RKO (cell line): ENCODE measurements around the gene MRPL51.

Experiments used
- DNase-seq: peaks from one replicate; pipeline ENCODE4 v3.0.0-alpha.2; 2016; ENCODE audit warnings: low spot score

The MRPL51 gene

DNA sequence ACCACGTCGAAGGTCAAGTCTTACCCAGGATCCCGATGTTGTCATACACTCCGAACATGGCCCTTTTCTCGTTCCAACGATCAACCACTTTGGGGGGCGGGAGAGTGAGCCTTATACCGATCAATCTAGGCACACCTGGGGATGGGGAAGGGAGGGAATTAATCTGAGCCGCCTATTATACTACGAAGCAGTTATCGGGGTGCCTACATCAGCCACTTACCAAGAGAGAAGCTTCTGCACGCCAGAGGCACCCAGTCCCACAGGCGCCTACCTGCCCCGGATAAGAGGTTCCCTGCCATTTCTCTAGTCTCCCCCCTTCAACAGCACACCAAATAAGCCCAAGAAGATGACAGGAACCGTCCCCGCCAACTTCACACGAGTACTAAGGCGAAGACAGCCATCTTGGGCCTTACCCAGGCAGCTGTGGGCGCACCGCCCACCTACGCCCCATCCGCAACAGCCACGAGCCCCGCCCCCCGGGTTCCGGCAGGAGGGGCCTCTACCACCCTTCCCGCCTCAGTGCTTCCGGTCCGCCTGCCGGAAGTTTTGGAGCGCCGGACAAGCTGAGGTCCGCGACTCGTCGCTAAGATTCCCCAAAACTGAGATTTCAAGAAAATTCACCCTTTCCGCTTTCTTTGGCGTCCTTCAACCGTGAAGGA lies at the start of gene MRPL51:
TSS of gene MRPL51 (minus strand) at position 425 of the 659 bp plus-strand sequence. CDS start at position 299, 126 bp downstream.
- peak; percentile 95 for DNase-seq

DNA sequence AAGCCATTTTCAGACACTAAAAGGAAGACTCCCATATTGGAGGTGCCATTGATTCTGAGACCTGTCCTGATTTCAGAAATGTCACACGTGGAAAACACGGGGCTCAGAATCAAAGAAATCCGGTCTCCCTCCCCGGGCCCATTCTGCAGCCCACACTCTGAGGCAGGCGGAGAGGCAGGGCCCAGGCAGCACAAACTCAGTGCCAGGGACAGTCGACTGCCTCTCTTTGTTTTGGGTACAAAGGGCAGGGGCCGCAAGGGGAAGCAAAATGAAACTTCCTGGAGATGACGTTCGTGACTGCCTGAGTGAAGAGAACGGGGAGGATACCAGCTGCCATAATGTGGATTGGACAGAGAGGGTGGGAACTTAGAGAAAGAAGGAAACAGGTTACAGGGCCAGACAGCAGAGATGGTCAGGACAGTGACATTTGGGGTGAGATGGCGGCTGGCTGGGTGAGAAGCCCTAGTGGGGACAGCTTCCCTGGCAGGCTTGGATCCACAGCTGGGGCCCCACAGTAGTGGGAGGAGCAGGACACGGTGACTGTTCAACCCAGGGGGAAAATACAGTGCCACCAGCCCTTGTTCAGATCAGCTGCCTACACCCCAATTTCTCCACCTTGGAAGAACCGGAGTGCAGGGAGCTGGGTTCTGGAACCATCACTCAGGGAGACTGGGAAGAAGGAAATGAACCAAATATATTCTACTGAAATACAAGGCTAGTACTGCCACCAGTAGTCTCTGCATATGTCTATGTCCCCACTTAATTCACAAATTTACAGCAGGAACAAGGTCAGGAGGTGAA lies 49.3 kb upstream of the MRPL51 start:
- DNase-seq, result no peak

DNA sequence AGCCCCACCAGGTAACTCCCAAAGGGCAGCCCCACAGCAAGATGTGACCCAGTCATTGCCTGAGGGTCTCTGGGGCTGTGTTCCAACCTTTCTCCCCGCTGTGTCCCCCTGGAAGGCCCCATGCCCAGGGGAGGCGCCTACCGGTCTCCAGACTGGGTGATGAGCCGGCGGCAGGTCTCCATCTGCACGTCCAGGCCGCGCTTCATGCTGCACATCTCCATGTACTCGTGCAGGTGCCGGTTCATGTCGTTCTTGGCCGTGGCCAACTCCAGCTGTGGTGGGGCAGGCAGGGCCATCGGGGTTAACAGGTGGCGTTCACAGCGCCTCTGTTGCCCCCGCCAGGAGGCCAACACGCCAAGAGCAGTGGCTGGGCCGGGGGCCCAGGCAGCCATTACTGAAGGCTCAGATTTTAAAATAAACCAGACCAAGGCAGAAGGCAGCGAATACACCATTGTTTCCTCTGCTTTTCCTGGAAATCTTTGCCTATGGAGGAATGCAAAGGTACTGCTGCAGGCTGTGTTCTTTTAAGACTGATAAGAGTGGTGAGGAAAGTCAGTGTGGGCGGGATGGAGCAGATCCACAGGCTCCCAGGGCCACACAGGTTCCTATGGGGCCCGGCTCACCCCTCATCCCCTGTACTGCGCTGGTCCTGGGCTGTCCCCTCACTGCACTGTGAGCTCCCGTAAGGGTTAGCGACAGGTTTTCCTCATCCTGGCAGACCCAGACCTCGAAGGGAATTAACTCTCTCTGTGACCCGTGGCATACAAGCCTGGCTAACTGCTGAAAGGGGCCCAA lies 48.5 kb upstream of the MRPL51 start:
- no peak for DNase-seq

DNA sequence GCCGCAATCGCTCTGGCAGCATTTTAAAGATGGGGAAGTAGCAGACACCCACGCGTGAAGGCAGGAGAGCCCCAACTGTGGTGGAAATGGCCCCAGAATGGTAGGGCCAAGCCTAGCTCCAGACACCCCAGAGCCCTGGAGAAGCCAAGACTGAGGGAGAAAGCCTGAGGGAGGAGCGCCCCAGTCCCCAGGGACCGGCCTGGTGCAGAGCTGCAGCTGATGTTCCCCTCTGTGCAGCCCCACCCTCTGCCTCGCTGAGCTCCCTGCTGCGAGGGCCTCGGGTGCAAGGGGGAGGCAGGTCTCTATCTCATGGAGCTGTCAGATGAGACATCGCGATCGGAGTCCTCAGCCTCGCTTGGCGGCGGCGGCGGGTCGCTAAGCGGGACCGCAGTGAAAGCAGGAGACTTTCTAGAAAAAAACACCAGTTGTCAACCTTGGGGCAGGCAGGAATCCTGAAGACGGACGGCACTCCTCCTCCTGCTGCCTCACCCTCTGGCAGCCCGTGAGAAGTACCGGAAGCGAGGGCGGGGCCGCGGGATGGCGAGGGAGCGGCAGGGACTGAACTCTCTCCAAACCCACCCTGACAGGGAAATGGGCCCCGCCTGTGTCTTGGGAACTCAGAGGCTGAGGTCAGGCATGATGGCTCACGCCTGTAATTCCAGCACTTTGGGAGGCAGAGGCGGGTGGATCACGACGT lies 47.3 kb upstream of the MRPL51 start:
- DNase-seq, result no peak

DNA sequence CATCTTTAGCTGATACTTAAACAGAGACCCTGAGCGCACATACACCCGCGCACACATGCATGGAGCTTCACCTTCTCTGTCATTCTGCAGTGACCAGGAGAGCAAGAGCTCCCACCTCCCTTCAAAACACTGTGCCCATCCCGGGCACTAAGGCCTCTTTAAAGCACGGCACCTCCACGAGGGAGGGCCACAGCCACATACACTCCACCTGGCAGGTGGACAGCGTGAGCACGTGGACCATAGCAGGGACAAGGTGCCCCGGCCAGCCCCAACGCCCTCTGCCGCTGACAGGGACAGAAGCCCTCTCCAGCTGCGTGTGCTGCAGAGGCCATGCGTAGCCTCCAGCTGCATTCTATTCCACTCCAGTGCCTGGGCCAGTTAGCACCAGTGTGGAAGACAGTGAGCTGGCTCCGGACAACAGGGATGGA lies 46.7 kb upstream of the MRPL51 start:
- DNase-seq, result no peak

DNA sequence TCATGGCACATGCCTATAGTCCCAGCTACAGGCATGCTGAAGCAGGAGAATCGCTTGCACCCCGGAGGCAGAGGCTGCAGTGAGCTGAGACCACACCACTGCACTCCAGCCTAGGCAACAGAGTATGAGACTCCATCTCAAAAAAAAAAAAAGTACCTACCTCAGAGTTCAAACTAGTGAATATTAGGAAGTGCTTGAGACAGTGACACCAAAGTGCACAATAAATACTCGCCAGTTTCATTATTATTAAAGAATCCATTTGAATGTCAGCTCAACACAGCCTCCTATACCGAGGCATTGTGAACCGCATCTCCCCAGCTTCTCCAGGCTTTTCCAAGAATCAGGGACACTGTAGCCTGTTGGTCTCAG lies 46.2 kb upstream of the MRPL51 start:
- DNase-seq, result no peak

DNA sequence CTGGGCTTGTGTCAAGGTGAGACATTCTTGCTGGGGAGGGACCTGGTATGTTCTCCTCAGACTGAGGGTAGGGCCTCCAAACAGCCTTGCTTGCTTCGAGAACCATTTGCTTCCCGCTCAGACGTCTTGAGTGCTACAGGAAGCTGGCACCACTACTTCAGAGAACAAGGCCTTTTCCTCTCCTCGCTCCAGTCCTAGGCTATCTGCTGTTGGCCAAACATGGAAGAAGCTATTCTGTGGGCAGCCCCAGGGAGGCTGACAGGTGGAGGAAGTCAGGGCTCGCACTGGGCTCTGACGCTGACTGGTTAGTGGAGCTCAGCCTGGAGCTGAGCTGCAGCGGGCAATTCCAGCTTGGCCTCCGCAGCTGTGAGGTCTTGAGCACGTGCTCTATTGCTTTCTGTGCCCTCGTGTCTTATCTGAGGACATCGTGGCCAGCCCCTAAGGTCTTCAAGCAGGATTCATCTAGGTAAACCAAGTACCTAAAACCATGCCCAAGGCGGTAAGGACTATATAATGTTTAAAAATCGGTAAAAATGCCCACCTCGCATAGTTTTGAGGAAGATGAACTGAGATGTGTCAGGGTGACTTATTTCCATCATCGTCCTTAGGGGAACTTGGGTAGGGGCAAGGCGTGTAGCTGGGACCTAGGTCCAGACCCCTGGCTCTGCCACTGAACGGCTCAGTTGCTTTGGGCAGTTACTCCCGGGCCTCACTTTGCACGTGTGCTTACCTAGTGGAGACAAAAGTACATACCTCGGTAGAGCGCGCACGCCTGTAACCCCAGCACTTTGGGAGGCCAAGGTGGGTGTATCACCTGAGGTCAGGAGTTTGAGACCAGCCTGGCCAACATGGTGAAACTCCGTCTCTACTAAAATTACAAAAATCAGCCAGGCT lies 45.6 kb upstream of the MRPL51 start:
- DNase-seq, result peak; percentile 49

DNA sequence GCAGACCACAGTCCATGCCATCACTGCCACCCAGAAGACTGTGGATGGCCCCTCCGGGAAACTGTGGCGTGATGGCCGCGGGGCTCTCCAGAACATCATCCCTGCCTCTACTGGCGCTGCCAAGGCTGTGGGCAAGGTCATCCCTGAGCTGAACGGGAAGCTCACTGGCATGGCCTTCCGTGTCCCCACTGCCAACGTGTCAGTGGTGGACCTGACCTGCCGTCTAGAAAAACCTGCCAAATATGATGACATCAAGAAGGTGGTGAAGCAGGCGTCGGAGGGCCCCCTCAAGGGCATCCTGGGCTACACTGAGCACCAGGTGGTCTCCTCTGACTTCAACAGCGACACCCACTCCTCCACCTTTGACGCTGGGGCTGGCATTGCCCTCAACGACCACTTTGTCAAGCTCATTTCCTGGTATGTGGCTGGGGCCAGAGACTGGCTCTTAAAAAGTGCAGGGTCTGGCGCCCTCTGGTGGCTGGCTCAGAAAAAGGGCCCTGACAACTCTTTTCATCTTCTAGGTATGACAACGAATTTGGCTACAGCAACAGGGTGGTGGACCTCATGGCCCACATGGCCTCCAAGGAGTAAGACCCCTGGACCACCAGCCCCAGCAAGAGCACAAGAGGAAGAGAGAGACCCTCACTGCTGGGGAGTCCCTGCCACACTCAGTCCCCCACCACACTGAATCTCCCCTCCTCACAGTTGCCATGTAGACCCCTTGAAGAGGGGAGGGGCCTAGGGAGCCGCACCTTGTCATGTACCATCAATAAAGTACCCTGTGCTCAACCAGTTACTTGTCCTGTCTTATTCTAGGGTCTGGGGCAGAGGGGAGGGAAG lies 44.7 kb upstream of the MRPL51 start:
- peak; percentile 85 for DNase-seq

DNA sequence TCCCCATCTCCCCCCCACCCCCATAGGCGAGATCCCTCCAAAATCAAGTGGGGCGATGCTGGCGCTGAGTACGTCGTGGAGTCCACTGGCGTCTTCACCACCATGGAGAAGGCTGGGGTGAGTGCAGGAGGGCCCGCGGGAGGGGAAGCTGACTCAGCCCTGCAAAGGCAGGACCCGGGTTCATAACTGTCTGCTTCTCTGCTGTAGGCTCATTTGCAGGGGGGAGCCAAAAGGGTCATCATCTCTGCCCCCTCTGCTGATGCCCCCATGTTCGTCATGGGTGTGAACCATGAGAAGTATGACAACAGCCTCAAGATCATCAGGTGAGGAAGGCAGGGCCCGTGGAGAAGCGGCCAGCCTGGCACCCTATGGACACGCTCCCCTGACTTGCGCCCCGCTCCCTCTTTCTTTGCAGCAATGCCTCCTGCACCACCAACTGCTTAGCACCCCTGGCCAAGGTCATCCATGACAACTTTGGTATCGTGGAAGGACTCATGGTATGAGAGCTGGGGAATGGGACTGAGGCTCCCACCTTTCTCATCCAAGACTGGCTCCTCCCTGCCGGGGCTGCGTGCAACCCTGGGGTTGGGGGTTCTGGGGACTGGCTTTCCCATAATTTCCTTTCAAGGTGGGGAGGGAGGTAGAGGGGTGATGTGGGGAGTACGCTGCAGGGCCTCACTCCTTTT lies 44.0 kb upstream of the MRPL51 start:
- DNase-seq, result peak; percentile 33

DNA sequence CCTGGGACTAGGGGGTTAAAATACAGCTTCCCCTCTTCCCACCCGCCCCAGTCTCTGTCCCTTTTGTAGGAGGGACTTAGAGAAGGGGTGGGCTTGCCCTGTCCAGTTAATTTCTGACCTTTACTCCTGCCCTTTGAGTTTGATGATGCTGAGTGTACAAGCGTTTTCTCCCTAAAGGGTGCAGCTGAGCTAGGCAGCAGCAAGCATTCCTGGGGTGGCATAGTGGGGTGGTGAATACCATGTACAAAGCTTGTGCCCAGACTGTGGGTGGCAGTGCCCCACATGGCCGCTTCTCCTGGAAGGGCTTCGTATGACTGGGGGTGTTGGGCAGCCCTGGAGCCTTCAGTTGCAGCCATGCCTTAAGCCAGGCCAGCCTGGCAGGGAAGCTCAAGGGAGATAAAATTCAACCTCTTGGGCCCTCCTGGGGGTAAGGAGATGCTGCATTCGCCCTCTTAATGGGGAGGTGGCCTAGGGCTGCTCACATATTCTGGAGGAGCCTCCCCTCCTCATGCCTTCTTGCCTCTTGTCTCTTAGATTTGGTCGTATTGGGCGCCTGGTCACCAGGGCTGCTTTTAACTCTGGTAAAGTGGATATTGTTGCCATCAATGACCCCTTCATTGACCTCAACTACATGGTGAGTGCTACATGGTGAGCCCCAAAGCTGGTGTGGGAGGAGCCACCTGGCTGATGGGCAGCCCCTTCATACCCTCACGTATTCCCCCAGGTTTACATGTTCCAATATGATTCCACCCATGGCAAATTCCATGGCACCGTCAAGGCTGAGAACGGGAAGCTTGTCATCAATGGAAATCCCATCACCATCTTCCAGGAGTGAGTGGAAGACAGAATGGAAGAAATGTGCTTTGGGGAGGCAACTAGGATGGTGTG lies 43.1 kb upstream of the MRPL51 start:
- no peak for DNase-seq

DNA sequence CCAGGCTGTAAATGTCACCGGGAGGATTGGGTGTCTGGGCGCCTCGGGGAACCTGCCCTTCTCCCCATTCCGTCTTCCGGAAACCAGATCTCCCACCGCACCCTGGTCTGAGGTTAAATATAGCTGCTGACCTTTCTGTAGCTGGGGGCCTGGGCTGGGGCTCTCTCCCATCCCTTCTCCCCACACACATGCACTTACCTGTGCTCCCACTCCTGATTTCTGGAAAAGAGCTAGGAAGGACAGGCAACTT lies 42.6 kb upstream of the MRPL51 start:
- no peak for DNase-seq

DNA sequence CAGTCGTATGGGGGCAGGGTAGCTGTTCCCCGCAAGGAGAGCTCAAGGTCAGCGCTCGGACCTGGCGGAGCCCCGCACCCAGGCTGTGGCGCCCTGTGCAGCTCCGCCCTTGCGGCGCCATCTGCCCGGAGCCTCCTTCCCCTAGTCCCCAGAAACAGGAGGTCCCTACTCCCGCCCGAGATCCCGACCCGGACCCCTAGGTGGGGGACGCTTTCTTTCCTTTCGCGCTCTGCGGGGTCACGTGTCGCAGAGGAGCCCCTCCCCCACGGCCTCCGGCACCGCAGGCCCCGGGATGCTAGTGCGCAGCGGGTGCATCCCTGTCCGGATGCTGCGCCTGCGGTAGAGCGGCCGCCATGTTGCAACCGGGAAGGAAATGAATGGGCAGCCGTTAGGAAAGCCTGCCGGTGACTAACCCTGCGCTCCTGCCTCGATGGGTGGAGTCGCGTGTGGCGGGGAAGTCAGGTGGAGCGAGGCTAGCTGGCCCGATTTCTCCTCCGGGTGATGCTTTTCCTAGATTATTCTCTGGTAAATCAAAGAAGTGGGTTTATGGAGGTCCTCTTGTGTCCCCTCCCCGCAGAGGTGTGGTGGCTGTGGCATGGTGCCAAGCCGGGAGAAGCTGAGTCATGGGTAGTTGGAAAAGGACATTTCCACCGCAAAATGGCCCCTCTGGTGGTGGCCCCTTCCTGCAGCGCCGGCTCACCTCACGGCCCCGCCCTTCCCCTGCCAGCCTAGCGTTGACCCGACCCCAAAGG lies 42.1 kb upstream of the MRPL51 start:
- DNase-seq, result peak; percentile 86

DNA sequence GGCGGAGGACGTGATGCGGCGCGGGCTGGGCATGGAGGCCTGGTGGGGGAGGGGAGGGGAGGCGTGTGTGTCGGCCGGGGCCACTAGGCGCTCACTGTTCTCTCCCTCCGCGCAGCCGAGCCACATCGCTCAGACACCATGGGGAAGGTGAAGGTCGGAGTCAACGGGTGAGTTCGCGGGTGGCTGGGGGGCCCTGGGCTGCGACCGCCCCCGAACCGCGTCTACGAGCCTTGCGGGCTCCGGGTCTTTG lies 41.6 kb upstream of the MRPL51 start:
- no peak for DNase-seq

DNA sequence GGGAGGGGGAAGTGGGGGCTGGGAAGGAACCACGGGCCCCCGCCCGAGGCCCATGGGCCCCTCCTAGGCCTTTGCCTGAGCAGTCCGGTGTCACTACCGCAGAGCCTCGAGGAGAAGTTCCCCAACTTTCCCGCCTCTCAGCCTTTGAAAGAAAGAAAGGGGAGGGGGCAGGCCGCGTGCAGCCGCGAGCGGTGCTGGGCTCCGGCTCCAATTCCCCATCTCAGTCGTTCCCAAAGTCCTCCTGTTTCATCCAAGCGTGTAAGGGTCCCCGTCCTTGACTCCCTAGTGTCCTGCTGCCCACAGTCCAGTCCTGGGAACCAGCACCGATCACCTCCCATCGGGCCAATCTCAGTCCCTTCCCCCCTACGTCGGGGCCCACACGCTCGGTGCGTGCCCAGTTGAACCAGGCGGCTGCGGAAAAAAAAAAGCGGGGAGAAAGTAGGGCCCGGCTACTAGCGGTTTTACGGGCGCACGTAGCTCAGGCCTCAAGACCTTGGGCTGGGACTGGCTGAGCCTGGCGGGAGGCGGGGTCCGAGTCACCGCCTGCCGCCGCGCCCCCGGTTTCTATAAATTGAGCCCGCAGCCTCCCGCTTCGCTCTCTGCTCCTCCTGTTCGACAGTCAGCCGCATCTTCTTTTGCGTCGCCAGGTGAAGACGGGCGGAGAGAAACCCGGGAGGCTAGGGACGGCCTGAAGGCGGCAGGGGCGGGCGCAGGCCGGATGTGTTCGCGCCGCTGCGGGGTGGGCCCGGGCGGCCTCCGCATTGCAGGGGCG lies 41.0 kb upstream of the MRPL51 start, which contains the start of gene GAPDH:
TSS of gene GAPDH (plus strand) at position 595 of the 772 bp plus-strand sequence. CDS start 316 bp downstream, outside the sequence.
- DNase-seq, result peak; percentile 98

DNA sequence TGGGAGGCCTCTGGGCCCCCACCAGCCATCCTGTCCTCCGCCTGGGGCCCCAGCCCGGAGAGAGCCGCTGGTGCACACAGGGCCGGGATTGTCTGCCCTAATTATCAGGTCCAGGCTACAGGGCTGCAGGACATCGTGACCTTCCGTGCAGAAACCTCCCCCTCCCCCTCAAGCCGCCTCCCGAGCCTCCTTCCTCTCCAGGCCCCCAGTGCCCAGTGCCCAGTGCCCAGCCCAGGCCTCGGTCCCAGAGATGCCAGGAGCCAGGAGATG lies 40.5 kb upstream of the MRPL51 start:
- no peak for DNase-seq

DNA sequence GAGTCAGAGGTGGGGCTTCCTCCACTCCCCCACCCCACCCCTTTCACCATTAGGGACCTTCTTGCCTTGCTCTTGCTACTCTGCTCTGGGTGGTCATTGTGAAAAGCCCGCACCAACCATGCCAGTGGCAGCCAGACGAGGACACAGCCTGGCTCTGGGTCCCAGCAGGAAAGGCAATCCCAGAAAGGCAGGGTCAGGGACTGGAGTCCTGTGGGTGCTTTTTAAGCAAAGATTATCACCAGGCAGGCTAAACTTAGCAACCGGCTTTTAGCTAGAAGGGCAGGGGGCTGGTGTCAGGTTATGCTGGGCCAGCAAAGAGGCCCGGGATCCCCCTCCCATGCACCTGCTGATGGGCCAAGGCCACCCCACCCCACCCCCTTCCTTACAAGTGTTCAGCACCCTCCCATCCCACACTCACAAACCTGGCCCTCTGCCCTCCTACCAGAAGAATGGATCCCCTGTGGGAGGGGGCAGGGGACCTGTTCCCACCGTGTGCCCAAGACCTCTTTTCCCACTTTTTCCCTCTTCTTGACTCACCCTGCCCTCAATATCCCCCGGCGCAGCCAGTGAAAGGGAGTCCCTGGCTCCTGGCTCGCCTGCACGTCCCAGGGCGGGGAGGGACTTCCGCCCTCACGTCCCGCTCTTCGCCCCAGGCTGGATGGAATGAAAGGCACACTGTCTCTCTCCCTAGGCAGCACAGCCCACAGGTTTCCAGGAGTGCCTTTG lies 40.0 kb upstream of the MRPL51 start:
- peak; percentile 73 for DNase-seq
